GM23248 (cell line): Measurements from ENCODE around the gene LSR.

Experiments used
- EZH2 ChIP-seq: fragments of 200-600 bp; sonication (generic); IDR thresholded peaks from 2 replicates; pipeline ENCODE4 v1.6.1; 2018; ENCODE audit warnings: antibody characterized with exemption, mild to moderate bottlenecking; ENCODE audit not compliant: insufficient read depth, poor library complexity, severe bottlenecking
- EZH2phosphoT487 ChIP-seq: fragments of 200-600 bp; sonication (generic); IDR thresholded peaks from 2 replicates; pipeline ENCODE4 v1.6.1; 2018; ENCODE audit warnings: antibody characterized with exemption, moderate library complexity, mild to moderate bottlenecking, low read depth; ENCODE audit not compliant: insufficient read depth

DNA sequence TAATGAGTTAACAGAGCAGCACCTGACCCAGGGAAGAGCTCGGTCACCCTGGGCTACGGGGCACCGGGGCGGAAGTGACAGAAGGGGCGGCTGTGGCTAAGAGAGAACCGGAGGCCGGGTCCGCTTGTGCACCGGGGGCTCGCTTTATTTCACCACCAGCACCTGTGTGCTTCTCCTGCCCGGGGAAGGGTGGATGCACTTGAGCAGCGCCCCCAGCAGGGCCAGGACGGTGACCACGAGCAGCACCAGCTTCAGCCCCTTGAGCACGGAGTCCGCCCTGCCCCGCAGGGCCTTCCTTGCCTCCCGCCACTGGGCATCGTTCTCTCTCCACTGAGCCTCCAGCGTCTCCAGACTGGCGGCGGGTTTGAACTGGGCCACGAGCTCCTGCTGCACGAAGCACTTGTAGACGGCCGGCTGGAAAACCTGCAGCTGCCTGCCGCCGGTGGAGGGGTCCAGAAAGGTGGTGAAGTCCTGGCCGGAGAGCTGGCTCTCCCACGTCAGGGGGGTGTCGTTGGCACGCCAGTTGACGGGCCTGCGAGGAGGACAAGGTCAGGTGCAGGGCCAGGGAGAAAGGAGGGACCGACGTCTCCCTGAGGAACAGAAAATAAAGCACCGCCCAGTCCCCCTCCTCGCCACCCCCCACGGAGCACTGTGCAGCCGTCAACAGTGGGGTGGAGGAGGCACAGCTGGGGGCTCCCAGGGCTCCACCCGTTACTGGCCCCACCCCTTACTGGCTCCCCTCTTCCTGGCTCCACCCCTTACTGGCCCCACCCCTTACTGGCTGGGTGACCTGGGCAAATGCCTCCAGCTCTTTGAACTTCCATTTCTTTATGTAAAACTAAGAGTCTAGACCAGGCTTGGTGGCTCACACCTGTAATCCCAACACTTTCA, 23.9 kb upstream of the LSR start:
- TF ChIP-seq EZH2phosphoT487 (no peak), EZH2 (no peak)
